H54 (cell line): Measurements from ENCODE around the gene CTSZ.
"Not testable (repeated sequence)": the region's sequence is repeated elsewhere in the genome, so short reads cannot be mapped to it uniquely, and the experiment has no call there.

Experiments used
- DNase-seq: peaks from one replicate; pipeline ENCODE4 v3.0.0; 2011; ENCODE audit warnings: low spot score, mixed read lengths; ENCODE audit not compliant: insufficient read length
- FAIRE-seq: peaks from 3 replicates; lab custom pipeline; 2011; peaks lifted over from hg19 to GRCh38; lab: Jason Lieb, UNC
- POLR2A ChIP-seq: IDR thresholded peaks from 2 replicates; pipeline ENCODE4 v1.6.1; 2011; ENCODE audit warnings: low read depth, mild to moderate bottlenecking, low read length

Gene CTSZ

GRCh38 chr20:58963060-58963584, 43.9 kb downstream of the CTSZ start:
- no peak for FAIRE-seq
- no peak for DNase-seq
- no peak for TF ChIP-seq POLR2A

GRCh38 chr20:58959652-58960051, 47.4 kb downstream of the CTSZ start:
- no peak for TF ChIP-seq POLR2A
- no peak for DNase-seq
- no peak for FAIRE-seq

- no peak for TF ChIP-seq POLR2A
- no peak for DNase-seq
- FAIRE-seq, result no peak
These were observed 51.0 kb downstream of the CTSZ start for GRCh38 chr20:58956078-58956477.

GRCh38 chr20:58953050-58953449, 54.0 kb downstream of the CTSZ start:
- FAIRE-seq, result no peak
- TF ChIP-seq POLR2A, result no peak
- DNase-seq, result no peak

GRCh38 chr20:58950603-58951002, 56.5 kb downstream of the CTSZ start:
- no peak for TF ChIP-seq POLR2A
- DNase-seq (no peak), FAIRE-seq (no peak)

- not testable (repeated sequence) for FAIRE-seq, DNase-seq
These were observed 59.2 kb downstream of the CTSZ start for GRCh38 chr20:58947797-58948388.

GRCh38 chr20:58945965-58946631, 61.0 kb downstream of the CTSZ start:
- FAIRE-seq (no peak), DNase-seq (no peak)
- TF ChIP-seq POLR2A, result no peak
